Stimulated activated CD4-positive, alpha-beta T cell treated with anti-CD3 and anti-CD28 coated beads, Interleukin-4, amount 100 ng/mL, for 4 hours (primary cell): ENCODE measurements around the gene FGFR4.
"Not testable (repeated sequence)": the region's sequence is repeated elsewhere in the genome, so short reads cannot be mapped to it uniquely, and the experiment has no call there.

Experiments
- DNase-seq, 2 experiments: peaks; one replicate each; pipeline ENCODE4 v3.0.0-alpha.2; 2020

Gene FGFR4

GRCh38 chr5:177086654-177087397 lies at the start of gene FGFR4:
Gene FGFR4 (plus strand): TSS chr5:177086915. CDS start chr5:177089603, 2,688 bp downstream.
- peak; percentile 59 to 60 for DNase-seq

- DNase-seq: no peak
Measured at GRCh38 chr5:177036921-177037320, 49.8 kb upstream of the FGFR4 start.

- DNase-seq: no peak
Measured at GRCh38 chr5:177040814-177041420, 45.8 kb upstream of the FGFR4 start.

GRCh38 chr5:177041936-177042335 lies 44.8 kb upstream of the FGFR4 start:
- no peak for DNase-seq

GRCh38 chr5:177043114-177043513 lies 43.6 kb upstream of the FGFR4 start:
- no peak for DNase-seq

- no peak for DNase-seq
Measured at GRCh38 chr5:177043958-177044357, 42.8 kb upstream of the FGFR4 start.

- DNase-seq: no peak
Measured at GRCh38 chr5:177044641-177045040, 42.1 kb upstream of the FGFR4 start.

- no peak for DNase-seq
Measured at GRCh38 chr5:177045631-177046030, 41.1 kb upstream of the FGFR4 start.

GRCh38 chr5:177048531-177048930 lies 38.2 kb upstream of the FGFR4 start:
- not testable (repeated sequence) for DNase-seq

GRCh38 chr5:177049285-177049684 lies 37.4 kb upstream of the FGFR4 start:
- DNase-seq: no peak

GRCh38 chr5:177064500-177065277 lies 22.0 kb upstream of the FGFR4 start:
- no peak for DNase-seq

GRCh38 chr5:177065491-177065890 lies 21.2 kb upstream of the FGFR4 start:
- DNase-seq: no peak

GRCh38 chr5:177066224-177066623 lies 20.5 kb upstream of the FGFR4 start:
- DNase-seq: no peak

- DNase-seq: no peak
Measured at GRCh38 chr5:177067503-177067902, 19.2 kb upstream of the FGFR4 start.

GRCh38 chr5:177070536-177071191 lies 16.1 kb upstream of the FGFR4 start:
- no peak for DNase-seq

GRCh38 chr5:177071666-177072385 lies 14.9 kb upstream of the FGFR4 start:
- DNase-seq: peak; percentile 44 to 47

- no peak for DNase-seq
Measured at GRCh38 chr5:177077335-177077734, 9.4 kb upstream of the FGFR4 start.

- DNase-seq: no peak
Measured at GRCh38 chr5:177079606-177080005, 7.1 kb upstream of the FGFR4 start.

GRCh38 chr5:177080265-177080664 lies 6.5 kb upstream of the FGFR4 start:
- DNase-seq: no peak

- no peak for DNase-seq
Measured at GRCh38 chr5:177081859-177082258, 4.9 kb upstream of the FGFR4 start.

GRCh38 chr5:177083357-177083756 lies 3.4 kb upstream of the FGFR4 start:
- no peak for DNase-seq

GRCh38 chr5:177084175-177084574 lies 2.5 kb upstream of the FGFR4 start:
- no peak for DNase-seq
